SK-N-SH (cell line): ENCODE results near the gene ANGPTL4.

Experiments
- CTCF ChIP-seq: fragments of 200-600 bp; sonication (generic); IDR thresholded peaks from 2 replicates; pipeline ENCODE4 v1.6.1; 2017; ENCODE audit warnings: antibody characterized with exemption, mild to moderate bottlenecking, moderate library complexity
- EZH2phosphoT487 ChIP-seq: fragments of 200-600 bp; sonication (generic); IDR thresholded peaks from 2 replicates; pipeline ENCODE4 v1.6.1; 2017; ENCODE audit warnings: low read depth, mixed run types, mild to moderate bottlenecking, antibody characterized with exemption, moderate library complexity, borderline replicate concordance
- JUND ChIP-seq: IDR thresholded peaks from 2 replicates; pipeline ENCODE4 v1.4.0; 2012
- SIN3A ChIP-seq: IDR thresholded peaks from 2 replicates; pipeline ENCODE4 v1.6.1; 2012; ENCODE audit warnings: low read depth, mild to moderate bottlenecking, low read length, moderate library complexity, borderline replicate concordance

GRCh38 chr19:8336660-8337059 lies 27.3 kb upstream of the ANGPTL4 start:
- TF ChIP-seq EZH2phosphoT487: no peak
- no peak for TF ChIP-seq SIN3A
- no peak for TF ChIP-seq CTCF
- TF ChIP-seq JUND: no peak
